Progenitor cell of endocrine pancreas (in vitro differentiated cells): ENCODE measurements around the gene PDZRN4. TPM values are rescaled to one million over a fixed set of nuclear protein-coding genes. Genes with fewer than 3 reads are reported as not detected.
"Not testable (repeated sequence)": the region's sequence is repeated elsewhere in the genome, so short reads cannot be mapped to it uniquely, and the experiment has no call there.

Source experiments
- DNase-seq: peaks from one replicate; pipeline ENCODE4 v3.0.0; 2021; ENCODE audit warnings: low spot score; ENCODE audit not compliant: unreplicated experiment
- H3K27ac Mint-ChIP-seq: 2 replicates; pipeline ENCODE4 v1.8.0; 2021; ENCODE audit warnings: mild to moderate bottlenecking, moderate library complexity, mixed read lengths
- H3K27me3 Mint-ChIP-seq: 2 replicates; pipeline ENCODE4 v1.8.0; 2021; ENCODE audit warnings: mixed read lengths
- H3K36me3 Mint-ChIP-seq: 2 replicates; pipeline ENCODE4 v1.8.0; 2022; ENCODE audit warnings: mixed read lengths; ENCODE audit not compliant: insufficient read depth
- H3K4me1 Mint-ChIP-seq: 2 replicates; pipeline ENCODE4 v1.8.0; 2021; ENCODE audit warnings: low read depth, mixed read lengths
- H3K4me3 Mint-ChIP-seq: 2 replicates; pipeline ENCODE4 v1.8.0; 2021; ENCODE audit warnings: low read depth, mild to moderate bottlenecking, moderate library complexity, mixed read lengths
- H3K9me3 Mint-ChIP-seq: 2 replicates; pipeline ENCODE4 v1.8.0; 2021; ENCODE audit warnings: low read depth, mixed read lengths
- total RNA-seq: library from RNA; stranded (reverse); gene quantifications from 2 replicates; pipeline ENCODE4 v1.2.1, GENCODE V29; 2021
- TF ChIP-seq, protein P1 (sequence below): fragments of 200-600 bp; sonication (generic); IDR thresholded peaks from one replicate; pipeline ENCODE4 v1.5.0; 2021; ENCODE audit warnings: antibody characterized with exemption, mild to moderate bottlenecking; ENCODE audit not compliant: unreplicated experiment

The PDZRN4 gene
- total RNA-seq, 1 donor from 2014 or later: 0.12 TPM

DNA sequence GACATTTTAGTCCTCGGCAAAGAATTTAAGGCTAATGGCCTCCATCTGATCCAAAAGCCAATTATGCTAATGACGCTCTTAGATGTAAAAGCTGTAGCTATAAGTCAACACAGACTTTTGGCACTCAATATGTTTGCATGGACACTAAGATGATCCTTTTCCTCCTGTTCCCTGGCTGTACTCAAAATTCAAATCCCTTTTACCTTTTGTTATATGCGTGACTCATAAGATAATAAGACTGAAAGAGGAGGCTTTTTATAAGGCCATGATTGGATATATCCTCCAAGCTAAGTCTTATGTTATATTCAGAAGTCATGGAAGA, 89.8 kb downstream of the PDZRN4 start:
- Mint-ChIP-seq H3K36me3 (no peaks in the 10 kb centered on the region), H3K4me3 (no peak overlapping the region), H3K27ac (peak overlapping the region; percentile 22), H3K9me3 (no peaks in the 10 kb centered on the region), H3K4me1 (peaks cover 25% of the 10 kb centered on the region), H3K27me3 (no peaks in the 10 kb centered on the region)
- TF ChIP-seq, protein P1, sequence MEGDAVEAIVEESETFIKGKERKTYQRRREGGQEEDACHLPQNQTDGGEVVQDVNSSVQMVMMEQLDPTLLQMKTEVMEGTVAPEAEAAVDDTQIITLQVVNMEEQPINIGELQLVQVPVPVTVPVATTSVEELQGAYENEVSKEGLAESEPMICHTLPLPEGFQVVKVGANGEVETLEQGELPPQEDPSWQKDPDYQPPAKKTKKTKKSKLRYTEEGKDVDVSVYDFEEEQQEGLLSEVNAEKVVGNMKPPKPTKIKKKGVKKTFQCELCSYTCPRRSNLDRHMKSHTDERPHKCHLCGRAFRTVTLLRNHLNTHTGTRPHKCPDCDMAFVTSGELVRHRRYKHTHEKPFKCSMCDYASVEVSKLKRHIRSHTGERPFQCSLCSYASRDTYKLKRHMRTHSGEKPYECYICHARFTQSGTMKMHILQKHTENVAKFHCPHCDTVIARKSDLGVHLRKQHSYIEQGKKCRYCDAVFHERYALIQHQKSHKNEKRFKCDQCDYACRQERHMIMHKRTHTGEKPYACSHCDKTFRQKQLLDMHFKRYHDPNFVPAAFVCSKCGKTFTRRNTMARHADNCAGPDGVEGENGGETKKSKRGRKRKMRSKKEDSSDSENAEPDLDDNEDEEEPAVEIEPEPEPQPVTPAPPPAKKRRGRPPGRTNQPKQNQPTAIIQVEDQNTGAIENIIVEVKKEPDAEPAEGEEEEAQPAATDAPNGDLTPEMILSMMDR: no peak
- DNase-seq: no peak

DNA sequence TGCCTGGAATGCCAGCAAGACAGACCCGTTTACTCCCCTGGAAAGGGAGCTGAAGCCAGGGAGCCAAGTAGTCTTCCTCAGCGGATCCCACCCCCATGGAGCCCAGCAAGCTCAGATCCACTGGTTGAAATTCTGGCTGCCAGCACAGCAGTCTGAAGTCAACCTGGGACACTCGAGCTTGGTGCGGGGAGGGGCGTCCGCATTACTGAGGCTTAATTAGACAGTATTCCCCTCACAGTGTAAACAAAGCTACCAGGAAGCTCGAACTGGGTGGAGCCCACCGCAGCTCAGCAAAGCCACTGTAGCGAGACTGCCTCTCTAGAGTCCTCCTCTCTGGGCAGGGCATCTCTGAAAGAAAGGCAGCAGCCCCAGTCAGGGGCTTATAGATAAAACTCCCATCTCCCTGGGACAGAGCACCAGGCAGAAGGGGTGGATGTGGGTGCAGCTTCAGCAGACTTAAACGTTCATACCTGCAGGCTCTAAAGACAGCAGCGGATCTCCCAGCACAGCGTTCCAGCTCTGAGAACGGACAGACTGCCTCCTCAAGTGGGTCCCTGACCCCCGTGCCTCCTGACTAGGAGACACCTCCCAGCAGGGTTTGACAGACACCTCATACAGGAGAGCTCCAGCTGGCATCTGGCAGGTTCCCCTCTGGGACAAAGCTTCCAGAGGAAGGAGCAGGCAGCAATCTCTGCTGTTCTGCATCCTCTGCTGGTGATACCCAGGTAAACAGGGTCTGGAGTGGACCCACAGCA, 92.4 kb downstream of the PDZRN4 start:
- not testable (repeated sequence) for H3K36me3 Mint-ChIP-seq, H3K4me3 Mint-ChIP-seq, H3K27me3 Mint-ChIP-seq, DNase-seq, H3K9me3 Mint-ChIP-seq, H3K27ac Mint-ChIP-seq
- peaks cover 18% of the 10 kb centered on the region for H3K4me1 Mint-ChIP-seq

DNA sequence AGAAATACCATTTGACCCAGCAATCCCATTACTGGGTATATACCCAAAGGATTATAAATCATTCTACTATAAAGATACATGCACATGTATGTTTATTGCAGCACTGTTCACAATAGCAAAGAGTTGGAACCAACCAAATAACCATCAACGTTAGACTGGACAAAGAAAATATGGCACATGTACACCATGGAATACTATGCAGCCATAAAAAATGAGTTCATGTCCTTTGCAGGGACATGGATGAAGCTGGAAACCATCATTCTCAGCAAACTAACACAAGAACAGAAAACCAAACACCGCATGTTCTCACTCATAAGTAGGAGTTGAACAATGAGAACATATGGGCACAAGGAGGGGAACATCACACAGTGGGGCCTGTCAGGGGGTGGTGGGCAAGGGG, 97.3 kb downstream of the PDZRN4 start:
- H3K4me1 Mint-ChIP-seq: peaks cover 18% of the 10 kb centered on the region
- DNase-seq, H3K9me3 Mint-ChIP-seq, H3K36me3 Mint-ChIP-seq, H3K4me3 Mint-ChIP-seq, H3K27ac Mint-ChIP-seq, H3K27me3 Mint-ChIP-seq: not testable (repeated sequence)

DNA sequence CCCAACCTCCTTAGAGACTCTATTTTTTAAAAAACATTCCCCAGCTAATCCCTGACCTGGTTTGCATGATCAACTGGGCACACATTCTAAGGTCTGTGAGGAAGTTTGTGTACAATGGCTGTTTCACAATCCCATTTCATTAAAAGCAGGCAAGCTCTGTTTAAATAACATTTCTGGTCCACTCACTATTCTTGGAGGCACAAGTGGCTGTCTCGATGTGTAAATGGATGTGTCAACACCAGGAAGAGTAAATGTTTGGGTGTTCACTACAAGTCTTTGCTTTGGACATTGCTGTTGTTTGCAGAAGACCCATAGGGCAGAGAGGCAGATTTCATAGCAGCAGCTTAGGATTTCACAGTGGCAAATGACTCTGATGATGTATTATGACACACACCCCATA, 98.3 kb downstream of the PDZRN4 start:
- H3K4me1 Mint-ChIP-seq: peaks cover 18% of the 10 kb centered on the region
- H3K9me3 Mint-ChIP-seq: no peaks in the 10 kb centered on the region
- DNase-seq: no peak
- TF ChIP-seq, protein P1: no peak
- no peak overlapping the region for H3K4me3 Mint-ChIP-seq
- H3K27me3 Mint-ChIP-seq: no peaks in the 10 kb centered on the region
- no peak overlapping the region for H3K27ac Mint-ChIP-seq
- H3K36me3 Mint-ChIP-seq: no peaks in the 10 kb centered on the region

DNA sequence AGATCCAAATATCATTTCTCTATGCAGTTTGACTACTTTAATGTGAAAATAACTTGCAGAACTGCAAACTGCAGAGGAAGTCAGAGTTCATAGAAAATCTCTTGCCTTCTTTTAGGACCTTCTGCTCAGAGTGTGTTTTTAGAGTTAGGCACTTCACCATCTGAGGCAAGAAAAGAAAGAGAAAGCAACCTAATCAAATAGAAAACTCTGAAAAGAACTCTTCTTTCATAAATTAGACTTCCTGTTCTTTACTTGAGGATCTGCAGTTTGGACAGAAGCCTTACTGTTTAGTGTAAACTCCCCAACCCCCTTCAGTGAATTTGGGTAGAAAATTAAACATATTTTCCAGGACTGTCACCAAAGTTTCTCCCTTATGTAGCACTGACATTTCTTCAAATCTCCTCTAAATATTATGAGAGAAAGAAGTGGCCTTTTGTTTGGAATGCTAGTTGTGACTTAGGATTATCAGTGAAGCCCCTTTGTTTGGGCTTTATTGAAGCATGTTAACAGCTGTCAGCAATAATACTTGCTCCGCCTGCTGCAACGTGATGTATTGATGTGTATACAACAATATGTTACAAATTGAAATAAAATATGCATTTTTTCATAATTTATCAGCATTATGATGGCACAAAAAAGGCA, 99.5 kb downstream of the PDZRN4 start:
- Mint-ChIP-seq H3K4me3 (no peak overlapping the region), H3K9me3 (no peaks in the 10 kb centered on the region), H3K4me1 (peaks cover 21% of the 10 kb centered on the region), H3K27me3 (no peaks in the 10 kb centered on the region), H3K27ac (no peak overlapping the region), H3K36me3 (no peaks in the 10 kb centered on the region)
- TF ChIP-seq, protein P1: no peak
- DNase-seq: no peak

DNA sequence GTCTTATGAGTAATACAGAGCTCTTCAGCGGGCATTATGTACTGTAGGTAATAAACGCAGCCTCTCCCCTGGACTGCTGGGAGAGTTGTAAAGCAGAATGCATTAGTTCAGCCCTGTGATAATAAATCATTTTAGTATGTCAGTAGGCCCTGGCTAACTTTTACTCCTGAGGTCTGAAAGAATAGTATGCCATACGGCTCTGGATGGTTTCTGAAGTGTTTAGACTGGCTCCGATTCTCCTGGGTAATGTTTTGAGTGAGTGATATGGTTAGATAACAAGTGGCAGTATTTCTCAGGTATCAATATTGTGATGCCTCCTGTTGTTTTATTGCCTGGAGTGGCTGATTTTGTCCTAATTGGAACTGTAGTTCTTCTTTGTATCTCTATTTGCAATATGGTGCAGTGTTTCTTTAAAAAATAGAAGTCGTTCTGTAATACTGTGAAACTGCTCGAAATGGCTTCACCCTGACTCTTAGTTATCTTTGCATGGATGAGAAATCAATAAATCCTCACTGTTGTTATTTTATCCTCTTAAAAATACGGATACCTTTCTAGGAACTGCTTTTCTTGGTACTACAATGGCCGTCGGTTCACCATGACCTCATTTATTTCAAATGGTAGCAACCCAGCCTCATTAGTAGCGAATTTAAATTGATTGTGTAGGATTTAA, 100.2 kb downstream of the PDZRN4 start:
- H3K27ac Mint-ChIP-seq: no peak overlapping the region
- H3K36me3 Mint-ChIP-seq: no peaks in the 10 kb centered on the region
- no peaks in the 10 kb centered on the region for H3K9me3 Mint-ChIP-seq
- peaks cover 21% of the 10 kb centered on the region for H3K4me1 Mint-ChIP-seq
- TF ChIP-seq, protein P1: no peak
- no peak for DNase-seq
- H3K4me3 Mint-ChIP-seq: no peak overlapping the region
- no peaks in the 10 kb centered on the region for H3K27me3 Mint-ChIP-seq
